ENCODE data around the gene STK11.

STK11 gene

GRCh38 chr19:1211494-1212234 lies 6.1 kb downstream of the STK11 start:
- DNase-seq: no peak

GRCh38 chr19:1213391-1214286 lies 8.1 kb downstream of the STK11 start:
- peak; percentile 74 for DNase-seq

DNA sequence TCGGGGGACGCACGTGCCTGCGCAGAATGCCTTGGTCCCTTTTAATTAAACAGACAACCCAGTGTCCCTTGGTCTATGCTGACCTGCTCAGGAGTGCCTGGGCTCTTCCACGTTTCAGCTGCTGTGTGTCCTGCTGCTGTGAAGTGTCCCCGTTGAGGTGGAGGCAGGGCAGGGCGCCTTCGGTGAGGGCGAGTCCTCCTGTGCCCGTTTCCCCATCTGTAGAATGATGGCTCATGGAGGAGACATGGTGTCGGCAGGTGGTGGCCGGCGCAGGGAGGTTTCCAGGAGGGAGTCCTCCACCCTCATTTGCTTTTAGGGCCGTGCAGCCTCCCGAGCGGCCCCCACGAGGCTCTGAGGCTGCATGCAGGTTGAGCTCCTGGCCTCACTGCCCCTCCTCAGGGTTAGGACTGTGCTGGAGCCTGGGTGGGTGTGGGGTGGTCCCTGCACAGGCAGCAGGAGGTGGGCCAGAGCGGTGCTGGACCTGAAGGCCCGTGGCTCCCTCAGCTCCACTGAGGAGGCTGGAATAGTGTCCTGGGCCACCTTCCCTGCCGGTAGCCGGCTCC lies 8.8 kb downstream of the STK11 start:
- no peak for DNase-seq

DNA sequence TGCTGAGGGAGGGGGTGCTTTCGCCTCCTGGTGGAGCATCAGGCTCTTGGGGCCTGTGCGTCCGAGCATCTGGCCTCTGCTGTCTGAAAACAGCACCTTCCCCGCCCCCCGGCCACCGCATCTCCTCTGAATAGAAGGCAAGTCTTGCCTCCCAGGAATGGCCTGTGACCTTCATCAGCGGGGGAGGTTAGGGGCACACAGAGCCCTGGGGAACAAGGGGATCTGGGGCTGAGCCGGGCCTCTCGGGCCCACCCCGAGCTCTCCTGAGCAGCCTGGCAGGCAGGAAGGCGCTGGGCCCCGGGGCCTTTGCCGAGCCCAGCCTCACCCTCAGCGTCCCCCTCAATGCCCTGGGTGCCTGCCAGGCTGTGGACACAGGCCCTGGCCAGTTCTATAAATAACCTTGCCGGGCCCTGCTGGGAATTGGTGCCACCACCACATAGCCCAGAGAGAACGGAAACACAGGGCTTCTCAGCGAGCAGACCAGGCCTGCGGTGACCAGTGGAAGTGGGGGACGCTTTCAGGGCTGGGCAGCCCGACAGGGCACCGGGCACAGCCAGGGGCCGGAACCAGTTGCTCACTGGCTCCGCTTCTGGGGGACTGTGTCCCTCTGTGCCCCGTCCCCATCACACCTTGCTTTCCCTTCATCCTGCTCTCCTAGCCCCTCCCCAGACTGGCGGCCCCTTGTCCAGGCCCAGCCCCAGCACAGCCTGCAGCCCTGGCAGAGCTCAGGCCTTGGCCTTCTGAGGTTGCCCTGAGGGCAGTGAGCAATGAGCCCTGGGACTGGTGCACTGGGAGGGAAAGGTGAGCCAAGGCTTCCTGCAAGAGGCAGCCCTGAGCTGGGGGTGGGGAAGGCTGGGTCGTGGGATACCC lies 9.5 kb downstream of the STK11 start:
- no peak for DNase-seq

- DNase-seq: no peak
Measured at GRCh38 chr19:1216756-1217155, 11.2 kb downstream of the STK11 start.

DNA sequence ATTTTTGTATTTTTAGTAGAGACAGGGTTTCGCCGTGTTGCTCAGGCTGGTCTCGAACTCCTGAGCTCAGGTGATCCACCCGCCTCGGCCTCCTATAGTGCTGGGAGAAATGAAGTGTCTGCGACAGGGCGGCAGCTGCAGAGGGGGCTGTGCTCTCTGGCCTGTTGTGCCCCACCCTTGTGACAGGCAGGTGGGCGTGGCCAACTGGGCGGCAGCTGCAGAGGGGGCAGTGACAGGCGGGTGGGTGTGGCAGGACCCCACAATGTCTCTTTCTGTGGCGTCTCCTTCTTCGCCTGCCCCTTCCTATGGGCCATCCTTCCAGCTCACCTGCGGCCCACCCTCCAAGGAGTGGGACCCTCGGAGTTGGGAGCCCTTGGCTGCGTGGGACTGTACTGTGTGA lies 11.8 kb downstream of the STK11 start:
- no peak for DNase-seq

DNA sequence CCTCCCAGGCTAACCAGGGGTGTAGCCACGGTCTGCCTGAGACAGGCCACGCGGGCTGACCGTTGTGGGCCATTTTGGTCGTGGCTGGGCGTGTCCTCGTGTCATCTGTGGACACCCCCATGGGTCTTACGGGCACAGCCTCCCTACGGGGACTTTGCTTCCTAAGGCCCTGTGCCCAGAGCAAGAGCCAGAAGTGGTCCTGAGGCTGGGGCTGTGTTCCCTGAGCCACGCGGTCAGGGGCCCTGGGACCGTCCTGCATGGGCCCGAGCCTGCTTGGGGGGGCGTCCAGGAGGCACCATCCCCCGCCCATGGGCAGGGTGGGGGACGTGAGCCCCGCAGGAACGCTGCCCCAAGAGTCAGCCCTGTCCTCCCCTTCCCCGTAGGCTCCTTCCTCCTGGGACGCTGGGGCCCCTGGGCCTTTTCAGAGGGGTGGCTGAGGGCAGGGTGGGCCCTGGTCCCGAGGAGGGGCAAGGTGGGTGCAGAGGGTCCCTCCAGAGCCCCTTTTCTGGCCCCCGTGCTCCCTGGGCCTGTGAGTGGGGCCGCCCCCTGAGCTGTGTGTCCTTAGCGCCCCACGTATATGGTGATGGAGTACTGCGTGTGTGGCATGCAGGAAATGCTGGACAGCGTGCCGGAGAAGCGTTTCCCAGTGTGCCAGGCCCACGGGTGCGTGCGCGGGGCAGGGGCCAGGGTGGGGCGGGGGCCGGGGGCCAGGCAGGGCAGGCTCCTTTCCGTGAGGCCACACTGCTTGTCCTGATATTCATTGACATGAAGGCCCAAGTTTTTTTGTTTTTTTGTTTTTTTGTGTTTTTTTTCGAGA lies 13.4 kb downstream of the STK11 start:
- DNase-seq: no peak

DNA sequence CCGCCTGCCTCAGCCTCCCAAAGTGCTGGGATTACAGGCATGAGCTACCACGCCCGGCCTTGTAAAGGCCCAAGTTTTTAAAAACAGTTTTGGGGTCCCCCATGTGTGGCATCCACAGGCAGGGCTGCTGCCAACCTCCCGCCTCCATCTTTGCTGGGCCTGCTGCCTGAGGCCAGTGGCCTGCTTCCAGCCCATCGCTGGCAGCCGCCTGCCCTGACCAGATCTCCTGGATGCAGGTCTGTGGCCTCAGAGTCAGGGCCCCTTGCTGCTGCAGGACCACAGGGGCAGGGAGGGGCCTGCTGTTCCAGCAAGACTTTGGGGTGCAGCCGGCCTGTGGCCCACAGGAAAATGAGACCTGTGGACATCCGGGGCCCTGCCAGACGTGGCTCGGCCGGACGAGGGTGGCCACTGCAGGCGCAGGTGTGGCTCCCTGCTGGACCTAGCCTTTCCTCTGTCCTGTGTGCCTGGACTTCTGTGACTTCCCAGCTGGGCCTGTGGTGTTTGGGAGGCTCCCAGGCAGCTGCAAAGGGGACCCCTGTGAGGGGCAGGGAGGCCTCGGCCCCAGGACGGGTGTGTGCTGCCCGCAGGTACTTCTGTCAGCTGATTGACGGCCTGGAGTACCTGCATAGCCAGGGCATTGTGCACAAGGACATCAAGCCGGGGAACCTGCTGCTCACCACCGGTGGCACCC lies 14.4 kb downstream of the STK11 start:
- DNase-seq: no peak

DNA sequence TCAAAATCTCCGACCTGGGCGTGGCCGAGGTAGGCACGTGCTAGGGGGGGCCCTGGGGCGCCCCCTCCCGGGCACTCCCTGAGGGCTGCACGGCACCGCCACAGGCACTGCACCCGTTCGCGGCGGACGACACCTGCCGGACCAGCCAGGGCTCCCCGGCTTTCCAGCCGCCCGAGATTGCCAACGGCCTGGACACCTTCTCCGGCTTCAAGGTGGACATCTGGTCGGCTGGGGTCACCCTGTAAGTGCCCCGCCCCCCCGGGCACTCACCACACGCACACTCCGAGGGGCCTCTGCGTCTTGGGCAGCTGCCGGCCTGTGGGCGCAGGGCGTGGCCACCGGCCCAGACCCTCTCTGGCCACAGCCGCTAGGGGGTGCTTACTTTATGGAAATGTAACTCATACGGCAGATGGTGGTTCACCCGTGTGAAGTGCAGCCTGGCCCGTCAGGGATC lies 14.9 kb downstream of the STK11 start:
- DNase-seq: no peak

- no peak for DNase-seq
Measured at GRCh38 chr19:1220976-1221903, 15.7 kb downstream of the STK11 start.

DNA sequence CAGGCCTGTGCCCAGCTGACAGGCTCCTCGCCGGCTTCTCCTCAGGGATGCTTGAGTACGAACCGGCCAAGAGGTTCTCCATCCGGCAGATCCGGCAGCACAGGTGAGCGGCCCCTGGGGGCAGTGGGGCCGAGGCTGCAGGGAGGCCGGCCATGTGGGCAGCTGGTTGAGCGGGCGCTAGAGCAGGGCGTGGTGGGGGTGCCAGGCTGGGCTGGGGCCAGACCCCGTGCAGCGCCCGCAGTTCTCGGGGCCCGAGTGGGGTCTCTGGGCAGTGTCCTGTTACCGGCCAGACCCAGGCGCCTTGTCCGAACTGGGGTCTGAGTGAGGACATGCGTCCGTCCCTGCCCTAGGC lies 16.3 kb downstream of the STK11 start:
- no peak for DNase-seq

- no peak for DNase-seq
Measured at GRCh38 chr19:1222394-1222793, 16.8 kb downstream of the STK11 start.

DNA sequence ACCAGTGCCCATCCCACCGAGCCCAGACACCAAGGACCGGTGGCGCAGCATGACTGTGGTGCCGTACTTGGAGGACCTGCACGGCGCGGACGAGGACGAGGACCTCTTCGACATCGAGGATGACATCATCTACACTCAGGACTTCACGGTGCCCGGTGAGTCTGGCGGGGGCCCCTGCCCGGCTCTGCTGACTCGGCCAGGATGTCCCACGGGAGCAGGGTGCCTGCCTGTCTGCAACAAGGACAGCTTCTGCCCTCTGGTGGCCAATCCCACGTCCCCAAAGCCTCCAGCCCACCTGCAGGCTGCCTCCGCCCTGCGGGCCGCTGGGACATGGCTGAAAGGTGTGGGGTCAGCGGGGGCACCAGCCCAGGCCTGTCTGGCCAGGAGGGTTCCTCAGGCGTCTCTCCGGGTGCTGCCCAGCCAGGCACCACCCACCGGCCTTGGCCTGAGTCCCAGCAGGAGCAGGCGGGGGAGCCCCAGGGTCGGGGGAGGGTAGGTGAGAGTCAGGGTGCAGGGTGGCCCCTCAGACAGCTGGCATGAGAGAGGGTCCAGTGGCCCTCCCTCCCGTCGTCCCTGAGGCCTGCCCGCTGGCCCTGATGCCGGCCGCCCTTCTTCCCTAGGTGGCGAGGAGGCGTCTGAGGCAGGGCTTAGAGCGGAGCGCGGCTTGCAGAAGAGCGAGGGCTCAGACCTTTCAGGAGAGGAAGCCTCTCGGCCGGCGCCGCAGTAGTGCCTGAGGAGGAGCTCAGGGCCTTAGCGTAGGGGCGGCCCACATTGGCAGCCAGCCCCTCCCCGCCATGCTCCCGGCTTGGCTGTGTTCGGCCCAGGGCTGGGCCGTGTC lies 17.7 kb downstream of the STK11 start:
- DNase-seq: no peak

DNA sequence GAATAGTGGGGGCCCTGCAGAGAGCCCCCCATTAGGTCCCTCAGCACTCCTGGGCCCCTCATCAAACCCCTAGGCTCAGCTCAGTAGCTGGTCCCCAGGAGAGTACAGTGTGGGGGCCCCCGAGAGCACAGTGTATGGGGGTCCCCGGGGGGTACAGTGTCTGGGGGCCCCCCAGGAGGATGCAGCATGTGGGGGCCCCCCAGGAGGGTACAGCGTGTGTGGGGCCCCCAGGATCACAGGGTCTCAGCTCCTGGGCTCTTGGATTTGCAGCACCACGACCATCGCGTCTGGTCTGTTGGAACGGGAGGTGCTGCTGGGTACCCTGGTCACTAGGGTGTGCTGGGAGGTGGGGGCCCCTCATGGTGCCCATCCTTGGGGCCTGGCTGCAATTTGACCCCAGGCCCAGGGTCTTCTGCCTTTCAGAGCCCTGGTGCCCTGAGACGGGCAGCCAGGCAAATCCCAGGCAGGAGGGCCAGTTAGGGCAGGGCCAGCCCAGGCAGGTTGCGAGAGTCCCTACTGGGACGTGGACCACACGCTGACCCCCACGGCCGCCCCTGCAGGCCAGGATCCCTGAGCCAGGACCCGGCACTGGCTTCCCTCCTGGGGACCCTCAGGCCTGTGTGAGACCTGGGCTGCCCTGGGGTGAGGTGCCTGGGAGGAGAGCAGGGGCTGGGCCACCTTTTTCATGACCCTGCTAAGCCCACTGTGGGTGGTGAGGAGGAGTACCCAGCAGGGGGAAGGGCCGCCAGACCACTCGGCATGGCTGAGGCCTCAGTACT lies 18.7 kb downstream of the STK11 start:
- no peak for DNase-seq

DNA sequence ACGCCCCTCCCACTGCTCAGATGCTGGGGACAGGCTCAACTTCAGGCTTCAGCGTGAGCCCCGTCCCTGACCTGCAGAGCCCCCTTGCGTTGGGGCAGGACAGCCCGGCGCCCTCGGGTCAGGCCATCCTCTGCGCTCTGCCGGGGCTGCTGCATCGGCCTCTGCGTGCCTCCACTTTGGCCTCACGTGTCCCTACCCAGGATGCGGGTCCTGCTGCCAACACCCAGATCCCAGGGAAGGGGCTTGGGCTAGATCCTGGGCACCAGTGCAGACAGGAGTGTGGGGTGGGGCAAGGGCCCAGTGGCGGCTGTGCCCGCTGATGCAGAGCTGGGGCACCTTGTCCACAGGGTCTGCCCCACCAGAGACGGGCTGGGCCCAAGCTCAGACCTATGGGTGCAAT lies 19.3 kb downstream of the STK11 start:
- DNase-seq: no peak

DNA sequence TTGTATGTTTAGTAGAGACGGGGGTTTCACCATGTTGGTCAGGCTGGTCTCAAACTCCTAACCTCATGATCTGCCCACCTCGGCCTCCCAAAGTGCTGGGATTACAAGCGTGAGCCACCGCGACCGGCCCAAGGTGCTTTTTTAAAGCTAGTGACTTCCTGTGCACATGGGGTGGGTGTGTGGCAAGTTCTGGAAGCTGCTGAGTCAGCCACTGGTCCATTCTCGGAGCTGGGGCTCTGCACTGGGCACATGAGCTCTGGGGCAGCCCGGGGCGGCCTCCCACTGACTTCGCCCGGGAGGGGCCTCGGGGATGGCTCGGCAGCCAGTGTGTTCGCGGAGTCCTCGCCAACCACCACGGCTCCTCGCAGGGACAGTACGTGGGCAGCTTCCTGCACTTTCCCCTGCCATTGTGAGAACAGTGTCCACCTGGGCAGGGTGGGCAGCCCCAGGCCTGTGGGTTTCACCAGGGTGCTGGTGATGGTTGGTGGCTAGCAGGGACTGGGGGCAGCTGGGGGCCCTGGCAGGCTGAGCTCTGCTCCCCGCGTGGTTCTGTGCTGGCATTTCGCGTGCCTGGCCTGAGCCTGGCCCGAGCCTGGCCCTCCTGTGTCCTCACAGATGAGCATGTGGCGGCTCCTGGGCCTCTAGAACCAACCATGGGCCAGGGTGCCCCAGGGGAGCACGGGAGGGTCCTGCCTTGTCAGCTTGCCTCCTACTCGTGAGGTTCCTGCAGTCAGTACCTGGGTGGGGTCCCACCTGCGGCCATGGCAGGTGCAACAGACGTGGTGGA lies 20.1 kb downstream of the STK11 start:
- no peak for DNase-seq

DNA sequence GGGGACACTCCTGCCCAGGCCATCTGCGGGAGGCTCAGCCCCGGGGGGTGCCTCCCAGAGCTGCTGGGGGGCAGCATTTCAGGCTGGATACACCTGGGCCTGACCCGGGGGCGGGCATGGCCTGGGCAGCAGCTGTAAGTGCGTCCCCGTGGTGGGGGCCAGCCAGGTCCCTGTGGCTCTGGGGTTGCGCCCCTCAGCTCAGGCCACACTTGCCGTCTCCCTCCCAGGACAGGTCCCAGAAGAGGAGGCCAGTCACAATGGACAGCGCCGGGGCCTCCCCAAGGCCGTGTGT lies 20.6 kb downstream of the STK11 start:
- DNase-seq: no peak

Measured in activated CD4-positive, alpha-beta T cell treated with anti-CD3 and anti-CD28 coated beads, Interleukin-2, Interleukin-6, amounts not matched to agents 100 ng/mL and 50 ng/mL, durations not matched to agents 16 hours and 8 hours (primary cell).